T-helper 17 cell (primary cell): ENCODE measurements around the gene PITPNC1. TPM values are rescaled to one million over a fixed set of nuclear protein-coding genes. Genes with fewer than 3 reads are reported as not detected.

Experiments used
- total RNA-seq, 4 donors: library from RNA in 2 of 4; stranded (reverse) in 2 of 4; gene quantifications; one replicate each; pipeline ENCODE4 v1.2.3 and lab custom pipeline; 2022 to 2026

Gene PITPNC1
- total RNA-seq, 2 donors from 2014 or later = 72.9 to 82.0 TPM

Other genes starting within 250 kb of the PITPNC1 start
- gene HELZ, start 132.1 kb upstream of the PITPNC1 start, total RNA-seq = 100 to 1,000 TPM; 124 to 164 TPM
- 10 to 100 TPM; 43.4 to 53.8 TPM for gene PSMD12, start 10.7 kb upstream of the PITPNC1 start, total RNA-seq